HepG2 (cell line): ENCODE data around the gene SCAF11. TPM values are rescaled to one million over a fixed set of nuclear protein-coding genes. Genes with fewer than 3 reads are reported as not detected.

Experiments
- CAMTA2 ChIP-seq: sonication (generic); formaldehyde crosslinking; IDR thresholded peaks from 2 replicates; pipeline ENCODE4 v1.4.0; 2020; ENCODE audit warnings: mild to moderate bottlenecking, missing genetic modification reagents, borderline replicate concordance
- CBX2 ChIP-seq, 2 experiments: fragments of 200-600 bp in 1 of 2; sonication (generic); formaldehyde crosslinking in 1 of 2; IDR thresholded peaks; 2 replicates each; pipeline versions ENCODE4 v1.7.0 to v1.8.1; 2018 to 2022; ENCODE audit warnings: low read depth in 2 of 2, low read length in 1 of 2, mild to moderate bottlenecking in 1 of 2, missing genetic modification reagents in 1 of 2
- CBX5 ChIP-seq: sonication (generic); formaldehyde crosslinking; IDR thresholded peaks from 2 replicates; pipeline ENCODE4 v1.4.0; 2020; ENCODE audit warnings: missing genetic modification reagents, borderline replicate concordance
- ONECUT2 ChIP-seq: sonication (generic); formaldehyde crosslinking; IDR thresholded peaks from 2 replicates; pipeline ENCODE4 v1.4.0; 2020; ENCODE audit warnings: missing genetic modification reagents
- RAD51 ChIP-seq: fragments of 450-650 bp; IDR thresholded peaks from 2 replicates; pipeline ENCODE4 v1.6.1; 2016; ENCODE audit warnings: borderline replicate concordance
- SAP130 ChIP-seq: IDR thresholded peaks from 2 replicates; pipeline ENCODE4 v1.6.1; 2016; ENCODE audit warnings: low read depth
- STAT5B ChIP-seq: sonication (generic); formaldehyde crosslinking; IDR thresholded peaks from 2 replicates; pipeline ENCODE4 v1.4.0; 2020; ENCODE audit warnings: missing genetic modification reagents
- THAP11 ChIP-seq: IDR thresholded peaks from 2 replicates; pipeline ENCODE4 v1.6.1; 2016; ENCODE audit warnings: missing biosample characterization, missing genetic modification reagents
- XBP1 ChIP-seq: sonication (generic); formaldehyde crosslinking; IDR thresholded peaks from 2 replicates; pipeline ENCODE4 v1.5.0; 2020; ENCODE audit warnings: missing genetic modification reagents
- ZBTB38 ChIP-seq: sonication (generic); formaldehyde crosslinking; IDR thresholded peaks from 2 replicates; pipeline ENCODE4 v1.5.1; 2020; ENCODE audit warnings: mild to moderate bottlenecking, missing genetic modification reagents
- ZBTB42 ChIP-seq: sonication (generic); formaldehyde crosslinking; IDR thresholded peaks from 2 replicates; pipeline ENCODE4 v1.5.0; 2020; ENCODE audit warnings: mild to moderate bottlenecking, missing genetic modification reagents
- ZC3H13 ChIP-seq: sonication (generic); formaldehyde crosslinking; IDR thresholded peaks from 2 replicates; pipeline ENCODE4 v1.8.1; 2023; ENCODE audit warnings: mild to moderate bottlenecking, missing genetic modification reagents, moderate library complexity
- ZNF180 ChIP-seq: sonication (generic); formaldehyde crosslinking; IDR thresholded peaks from 2 replicates; pipeline ENCODE4 v1.4.0; 2020; ENCODE audit warnings: low read depth, missing genetic modification reagents, borderline replicate concordance
- ZNF274 ChIP-seq: sonication (generic); formaldehyde crosslinking; IDR thresholded peaks from 2 replicates; pipeline ENCODE4 v1.5.1; 2020; ENCODE audit warnings: mild to moderate bottlenecking, missing genetic modification reagents
- ZNF446 ChIP-seq: sonication (generic); formaldehyde crosslinking; IDR thresholded peaks from 2 replicates; pipeline ENCODE4 v1.5.0; 2020; ENCODE audit warnings: mild to moderate bottlenecking, missing genetic modification reagents
- ZNF557 ChIP-seq: sonication (generic); formaldehyde crosslinking; IDR thresholded peaks from 2 replicates; pipeline ENCODE4 v1.4.0; 2020; ENCODE audit warnings: missing genetic modification reagents
- ZNF644 ChIP-seq: IDR thresholded peaks from 2 replicates; pipeline ENCODE4 v1.6.1; 2016; ENCODE audit warnings: low read depth
- polyA plus RNA-seq, 8 experiments: library from polyadenylated mRNA; depleted of rRNA in 3 of 8; stranded (reverse) in 7 of 8; unstranded in 1 of 8; fragments of >200 nt; fragmentation: Illumina TruSeq in 4 of 8; extraction: Trizol in 4 of 8; gene quantifications; 2 replicates each; pipeline versions ENCODE4 v1.2.1 to v1.2.3, GENCODE V29; 2011 to 2016; ENCODE audit warnings: low read depth in 4 of 8, missing spikeins in 1 of 8, mixed read lengths in 1 of 8; ENCODE audit not compliant: insufficient read depth in 1 of 8
- total RNA-seq, 5 experiments: library from RNA; depleted of rRNA; stranded (reverse); fragments of >200 nt; fragmentation: Illumina TruSeq; extraction: Trizol; gene quantifications; 2 replicates each; pipeline ENCODE4 v1.2.3, GENCODE V29; 2016; ENCODE audit warnings: low read depth in 1 of 5
- TF ChIP-seq, protein P1 (sequence below): sonication (generic); formaldehyde crosslinking; IDR thresholded peaks from 2 replicates; pipeline ENCODE4 v1.4.0; 2020; ENCODE audit warnings: missing genetic modification reagents
- TF ChIP-seq, protein P2 (sequence below): sonication (generic); formaldehyde crosslinking; IDR thresholded peaks from 2 replicates; pipeline ENCODE4 v1.4.0; 2020; ENCODE audit warnings: missing genetic modification reagents
- TF ChIP-seq, protein P3 (sequence below): sonication (generic); formaldehyde crosslinking; IDR thresholded peaks from 2 replicates; pipeline ENCODE4 v1.4.0; 2020; ENCODE audit warnings: mild to moderate bottlenecking, missing genetic modification reagents, borderline replicate concordance

The SCAF11 gene
- total and polyA plus RNA-seq, 2 of the 13 experiments (the other 11 are each of a cell fraction or from before 2014, with no cell fraction given): 26.9 to 38.3 TPM

DNA sequence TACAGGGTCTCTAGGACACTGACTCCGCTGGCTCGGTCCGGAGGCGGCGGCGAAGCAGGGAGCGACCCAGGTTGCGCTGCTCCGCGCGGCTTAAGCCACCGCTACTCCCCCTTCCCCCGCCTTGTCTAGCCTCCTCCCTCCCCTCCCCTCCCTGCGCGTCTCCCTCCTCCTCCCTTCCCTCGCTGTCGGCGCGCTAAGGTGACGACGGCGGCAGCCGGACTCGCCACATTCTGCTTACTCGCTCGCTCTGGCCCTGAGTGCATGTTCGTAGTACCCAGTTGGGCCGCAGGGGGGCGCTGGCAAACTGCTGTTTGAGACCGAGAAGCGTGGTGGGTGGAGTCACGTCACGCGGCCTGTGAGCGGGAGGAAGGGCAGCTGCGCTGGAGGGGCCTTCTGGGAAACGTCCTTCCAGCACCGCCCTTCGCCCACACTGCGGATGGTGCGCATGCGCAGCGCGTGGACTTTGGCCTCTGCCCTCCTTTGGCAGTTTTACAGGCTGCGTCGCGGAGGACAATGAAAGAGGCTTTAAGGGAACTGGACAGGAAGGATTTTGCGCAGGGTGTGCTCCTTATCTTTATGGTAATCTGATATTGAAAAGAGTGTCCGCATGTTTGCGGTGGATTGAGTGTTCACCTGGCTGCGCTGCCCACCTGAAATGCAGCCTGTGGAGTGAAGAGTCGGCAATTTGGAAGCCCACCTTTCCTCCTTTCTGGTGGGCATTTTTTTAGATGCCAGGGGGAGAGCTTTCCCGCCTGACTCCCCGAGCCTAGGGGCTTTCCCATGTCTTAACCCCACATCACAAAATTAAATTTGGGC lies at the start of gene SCAF11 (continued):
- TF ChIP-seq, protein P1, sequence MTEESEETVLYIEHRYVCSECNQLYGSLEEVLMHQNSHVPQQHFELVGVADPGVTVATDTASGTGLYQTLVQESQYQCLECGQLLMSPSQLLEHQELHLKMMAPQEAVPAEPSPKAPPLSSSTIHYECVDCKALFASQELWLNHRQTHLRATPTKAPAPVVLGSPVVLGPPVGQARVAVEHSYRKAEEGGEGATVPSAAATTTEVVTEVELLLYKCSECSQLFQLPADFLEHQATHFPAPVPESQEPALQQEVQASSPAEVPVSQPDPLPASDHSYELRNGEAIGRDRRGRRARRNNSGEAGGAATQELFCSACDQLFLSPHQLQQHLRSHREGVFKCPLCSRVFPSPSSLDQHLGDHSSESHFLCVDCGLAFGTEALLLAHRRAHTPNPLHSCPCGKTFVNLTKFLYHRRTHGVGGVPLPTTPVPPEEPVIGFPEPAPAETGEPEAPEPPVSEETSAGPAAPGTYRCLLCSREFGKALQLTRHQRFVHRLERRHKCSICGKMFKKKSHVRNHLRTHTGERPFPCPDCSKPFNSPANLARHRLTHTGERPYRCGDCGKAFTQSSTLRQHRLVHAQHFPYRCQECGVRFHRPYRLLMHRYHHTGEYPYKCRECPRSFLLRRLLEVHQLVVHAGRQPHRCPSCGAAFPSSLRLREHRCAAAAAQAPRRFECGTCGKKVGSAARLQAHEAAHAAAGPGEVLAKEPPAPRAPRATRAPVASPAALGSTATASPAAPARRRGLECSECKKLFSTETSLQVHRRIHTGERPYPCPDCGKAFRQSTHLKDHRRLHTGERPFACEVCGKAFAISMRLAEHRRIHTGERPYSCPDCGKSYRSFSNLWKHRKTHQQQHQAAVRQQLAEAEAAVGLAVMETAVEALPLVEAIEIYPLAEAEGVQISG (CRISPR knock-in tag): peak; percentile 84
- TF ChIP-seq ZNF446 (0 out of 2 replicates have a peak, but pooled peaks have one; percentile 40), STAT5B (CRISPR knock-in tag) (no peak; the same call in 1 of the 2 replicates), ZNF180 (CRISPR knock-in tag) (no peak), CBX5 (CRISPR knock-in tag) (peak; percentile 94; the same call in 1 of the 2 replicates), ZC3H13 (peak; percentile 96), CBX2 (IDR thresholded peaks at IDR 0.05; ENCODE audit: low read depth, low read length) (no peak), CBX2 (CRISPR knock-in tag; IDR thresholded peaks at IDR 0.05; ENCODE audit: low read depth) (no peak), ZNF274 (CRISPR knock-in tag) (peak; percentile 85; the same call in 1 of the 2 replicates), RAD51 (no peak), THAP11 (CRISPR knock-in tag) (peak; percentile 85; the same call in 1 of the 2 replicates), CAMTA2 (peak; percentile 95), ZBTB38 (CRISPR knock-in tag) (peak; percentile 75), SAP130 (CRISPR knock-in tag) (peak; percentile 90), ZNF644 (CRISPR knock-in tag) (no peak; the same call in 1 of the 2 replicates), ZBTB42 (CRISPR knock-in tag) (0 out of 2 replicates have a peak, but pooled peaks have one; percentile 61), XBP1 (CRISPR knock-in tag) (peak; percentile 72; the same call in 1 of the 2 replicates), ONECUT2 (CRISPR knock-in tag) (0 out of 2 replicates have a peak, but pooled peaks have one; percentile 38), ZNF557 (CRISPR knock-in tag) (no peak; the same call in 1 of the 2 replicates)
- TF ChIP-seq, protein P2, sequence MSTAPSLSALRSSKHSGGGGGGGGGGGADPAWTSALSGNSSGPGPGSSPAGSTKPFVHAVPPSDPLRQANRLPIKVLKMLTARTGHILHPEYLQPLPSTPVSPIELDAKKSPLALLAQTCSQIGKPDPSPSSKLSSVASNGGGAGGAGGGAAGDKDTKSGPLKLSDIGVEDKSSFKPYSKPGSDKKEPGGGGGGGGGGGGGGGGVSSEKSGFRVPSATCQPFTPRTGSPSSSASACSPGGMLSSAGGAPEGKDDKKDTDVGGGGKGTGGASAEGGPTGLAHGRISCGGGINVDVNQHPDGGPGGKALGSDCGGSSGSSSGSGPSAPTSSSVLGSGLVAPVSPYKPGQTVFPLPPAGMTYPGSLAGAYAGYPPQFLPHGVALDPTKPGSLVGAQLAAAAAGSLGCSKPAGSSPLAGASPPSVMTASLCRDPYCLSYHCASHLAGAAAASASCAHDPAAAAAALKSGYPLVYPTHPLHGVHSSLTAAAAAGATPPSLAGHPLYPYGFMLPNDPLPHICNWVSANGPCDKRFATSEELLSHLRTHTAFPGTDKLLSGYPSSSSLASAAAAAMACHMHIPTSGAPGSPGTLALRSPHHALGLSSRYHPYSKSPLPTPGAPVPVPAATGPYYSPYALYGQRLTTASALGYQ (CRISPR knock-in tag): peak; percentile 63; the same call in 1 of the 2 replicates
- TF ChIP-seq, protein P3, sequence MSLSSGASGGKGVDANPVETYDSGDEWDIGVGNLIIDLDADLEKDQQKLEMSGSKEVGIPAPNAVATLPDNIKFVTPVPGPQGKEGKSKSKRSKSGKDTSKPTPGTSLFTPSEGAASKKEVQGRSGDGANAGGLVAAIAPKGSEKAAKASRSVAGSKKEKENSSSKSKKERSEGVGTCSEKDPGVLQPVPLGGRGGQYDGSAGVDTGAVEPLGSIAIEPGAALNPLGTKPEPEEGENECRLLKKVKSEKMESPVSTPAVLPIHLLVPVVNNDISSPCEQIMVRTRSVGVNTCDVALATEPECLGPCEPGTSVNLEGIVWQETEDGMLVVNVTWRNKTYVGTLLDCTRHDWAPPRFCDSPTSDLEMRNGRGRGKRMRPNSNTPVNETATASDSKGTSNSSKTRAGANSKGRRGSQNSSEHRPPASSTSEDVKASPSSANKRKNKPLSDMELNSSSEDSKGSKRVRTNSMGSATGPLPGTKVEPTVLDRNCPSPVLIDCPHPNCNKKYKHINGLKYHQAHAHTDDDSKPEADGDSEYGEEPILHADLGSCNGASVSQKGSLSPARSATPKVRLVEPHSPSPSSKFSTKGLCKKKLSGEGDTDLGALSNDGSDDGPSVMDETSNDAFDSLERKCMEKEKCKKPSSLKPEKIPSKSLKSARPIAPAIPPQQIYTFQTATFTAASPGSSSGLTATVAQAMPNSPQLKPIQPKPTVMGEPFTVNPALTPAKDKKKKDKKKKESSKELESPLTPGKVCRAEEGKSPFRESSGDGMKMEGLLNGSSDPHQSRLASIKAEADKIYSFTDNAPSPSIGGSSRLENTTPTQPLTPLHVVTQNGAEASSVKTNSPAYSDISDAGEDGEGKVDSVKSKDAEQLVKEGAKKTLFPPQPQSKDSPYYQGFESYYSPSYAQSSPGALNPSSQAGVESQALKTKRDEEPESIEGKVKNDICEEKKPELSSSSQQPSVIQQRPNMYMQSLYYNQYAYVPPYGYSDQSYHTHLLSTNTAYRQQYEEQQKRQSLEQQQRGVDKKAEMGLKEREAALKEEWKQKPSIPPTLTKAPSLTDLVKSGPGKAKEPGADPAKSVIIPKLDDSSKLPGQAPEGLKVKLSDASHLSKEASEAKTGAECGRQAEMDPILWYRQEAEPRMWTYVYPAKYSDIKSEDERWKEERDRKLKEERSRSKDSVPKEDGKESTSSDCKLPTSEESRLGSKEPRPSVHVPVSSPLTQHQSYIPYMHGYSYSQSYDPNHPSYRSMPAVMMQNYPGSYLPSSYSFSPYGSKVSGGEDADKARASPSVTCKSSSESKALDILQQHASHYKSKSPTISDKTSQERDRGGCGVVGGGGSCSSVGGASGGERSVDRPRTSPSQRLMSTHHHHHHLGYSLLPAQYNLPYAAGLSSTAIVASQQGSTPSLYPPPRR (CRISPR knock-in tag): peak; percentile 83
